GM19328 (cell line): ENCODE results near the gene LYRM9.
"Not testable (repeated sequence)": the region's sequence is repeated elsewhere in the genome, so short reads cannot be mapped to it uniquely, and the experiment has no call there.

Experiments used
- ATAC-seq: cut with Tn5 transposase; IDR thresholded peaks from one replicate; pipeline ENCODE4 v1.9.1; 2021; ENCODE audit warnings: mild to moderate bottlenecking, moderate library complexity; ENCODE audit not compliant: unreplicated experiment

The LYRM9 gene

GRCh38 chr17:27878776-27879562, 14.2 kb downstream of the LYRM9 start:
- no peak for ATAC-seq

- ATAC-seq = no peak
These were observed 19.4 kb downstream of the LYRM9 start for GRCh38 chr17:27873746-27874145.

- ATAC-seq = no peak
These were observed 20.0 kb downstream of the LYRM9 start for GRCh38 chr17:27873211-27873610.

GRCh38 chr17:27872776-27873175, 20.4 kb downstream of the LYRM9 start:
- no peak for ATAC-seq

GRCh38 chr17:27871407-27871806, 21.8 kb downstream of the LYRM9 start:
- no peak for ATAC-seq

GRCh38 chr17:27870345-27870744, 22.8 kb downstream of the LYRM9 start:
- ATAC-seq = no peak

GRCh38 chr17:27868565-27868964, 24.6 kb downstream of the LYRM9 start:
- no peak for ATAC-seq

GRCh38 chr17:27862840-27863239, 30.3 kb downstream of the LYRM9 start:
- ATAC-seq = no peak

GRCh38 chr17:27862004-27862403, 31.2 kb downstream of the LYRM9 start:
- no peak for ATAC-seq

GRCh38 chr17:27860971-27861664, 32.0 kb downstream of the LYRM9 start:
- ATAC-seq = no peak

GRCh38 chr17:27858621-27859305, 34.4 kb downstream of the LYRM9 start:
- no peak for ATAC-seq

- ATAC-seq = no peak
These were observed 36.3 kb downstream of the LYRM9 start for GRCh38 chr17:27856676-27857432.

- ATAC-seq = no peak
These were observed 37.7 kb downstream of the LYRM9 start for GRCh38 chr17:27855454-27855853.

- no peak for ATAC-seq
These were observed 39.0 kb downstream of the LYRM9 start for GRCh38 chr17:27854163-27854562.

- no peak for ATAC-seq
These were observed 40.1 kb downstream of the LYRM9 start for GRCh38 chr17:27853091-27853490.

- no peak for ATAC-seq
These were observed 43.5 kb downstream of the LYRM9 start for GRCh38 chr17:27849474-27850185.

GRCh38 chr17:27848931-27849330, 44.2 kb downstream of the LYRM9 start:
- ATAC-seq = no peak

GRCh38 chr17:27846808-27847307, 46.3 kb downstream of the LYRM9 start:
- not testable (repeated sequence) for ATAC-seq

GRCh38 chr17:27846042-27846655, 47.0 kb downstream of the LYRM9 start:
- no peak for ATAC-seq
